Chondrocyte (in vitro differentiated cells): ENCODE data around the gene RASD1. TPM values are rescaled to one million over a fixed set of nuclear protein-coding genes. Genes with fewer than 3 reads are reported as not detected.

ENCODE experiments used
- DNase-seq: peaks from one replicate; pipeline ENCODE4 v3.0.0; 2021; ENCODE audit warnings: mixed read lengths, low spot score
- H3K27ac Mint-ChIP-seq: one replicate; pipeline ENCODE4 v1.8.0; 2021; ENCODE audit warnings: mild to moderate bottlenecking, moderate library complexity, mixed read lengths; ENCODE audit not compliant: unreplicated experiment
- H3K27me3 Mint-ChIP-seq: 2 replicates; pipeline ENCODE4 v1.8.0; 2021; ENCODE audit warnings: low read depth, mixed read lengths
- H3K36me3 Mint-ChIP-seq: 2 replicates; pipeline ENCODE4 v1.8.0; 2021; ENCODE audit warnings: low read depth, mixed read lengths
- H3K4me1 Mint-ChIP-seq: 2 replicates; pipeline ENCODE4 v1.8.0; 2021; ENCODE audit warnings: low read depth, mild to moderate bottlenecking, mixed read lengths
- H3K4me3 Mint-ChIP-seq: one replicate; pipeline ENCODE4 v1.8.0; 2021; ENCODE audit warnings: mild to moderate bottlenecking, moderate library complexity, mixed read lengths; ENCODE audit not compliant: unreplicated experiment
- H3K9me3 Mint-ChIP-seq: 2 replicates; pipeline ENCODE4 v1.8.0; 2021; ENCODE audit warnings: low read depth, mixed read lengths
- CTCF ChIP-seq: fragments of 200-600 bp; sonication (generic); IDR thresholded peaks from 2 replicates; pipeline ENCODE4 v1.5.0; 2021; ENCODE audit warnings: antibody characterized with exemption, mild to moderate bottlenecking, moderate library complexity
- long read RNA-seq: library from polyadenylated mRNA; stranded (forward); transcript quantifications from one replicate; pipeline ENCODE4 v2.0.0, GENCODE V29; 2021
- total RNA-seq: library from RNA; stranded (reverse); gene quantifications from 3 replicates; pipeline ENCODE4 v1.2.1, GENCODE V29; 2021

RASD1 gene
- 0.31 to 0.72 TPM (median 0.42 TPM) in 3 replicates for total RNA-seq
- long read RNA-seq, transcript RASD1-201 (2 exons, 1,746 nt), result major isoform, 5 of 5 reads
- long read RNA-seq, partial matches to known transcripts, result 0 of 5 reads
- long read RNA-seq, other reads (novel, unspliced or antisense), result 0 of 5 reads

GRCh38 chr17:17496189-17497064 is at the start of gene RASD1:
Gene RASD1, minus strand, starts transcription at chr17:17496395. Its CDS starts 214 bp downstream, at chr17:17496181.
- peak; percentile 98 for TF ChIP-seq CTCF
- Mint-ChIP-seq H3K4me1 (peaks cover 12% of the 10 kb centered on the region), H3K9me3 (no peaks in the 10 kb centered on the region), H3K4me3 (peak within 1 kb of the TSS; percentile 75), H3K27me3 (peaks cover 2% of the 10 kb centered on the region), H3K27ac (peak within 1 kb of the TSS; percentile 57), H3K36me3 (peaks cover 5% of the 10 kb centered on the region)
- peak; percentile 92 for DNase-seq

DNA sequence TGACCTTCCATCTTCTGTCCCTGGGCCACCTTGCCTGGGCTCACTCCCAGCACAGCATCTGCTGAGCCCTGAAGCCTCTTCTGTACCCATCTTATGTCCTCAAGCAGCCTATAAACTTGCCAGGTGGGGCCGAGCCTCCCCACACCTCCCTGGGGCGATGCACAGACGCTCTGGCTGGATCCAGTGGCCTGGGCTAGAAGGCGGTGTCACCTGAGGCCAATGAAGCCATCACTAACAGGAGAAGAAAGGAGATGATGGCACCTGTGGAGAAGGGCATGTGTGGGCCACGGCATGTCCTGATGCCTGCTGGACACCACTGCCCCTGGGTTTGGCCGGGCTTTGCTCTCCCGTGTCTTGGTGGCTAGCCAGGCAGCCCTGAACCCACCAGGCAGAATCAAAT is 49.8 kb upstream of the RASD1 start:
- no peak overlapping the region for H3K4me3 Mint-ChIP-seq

DNA sequence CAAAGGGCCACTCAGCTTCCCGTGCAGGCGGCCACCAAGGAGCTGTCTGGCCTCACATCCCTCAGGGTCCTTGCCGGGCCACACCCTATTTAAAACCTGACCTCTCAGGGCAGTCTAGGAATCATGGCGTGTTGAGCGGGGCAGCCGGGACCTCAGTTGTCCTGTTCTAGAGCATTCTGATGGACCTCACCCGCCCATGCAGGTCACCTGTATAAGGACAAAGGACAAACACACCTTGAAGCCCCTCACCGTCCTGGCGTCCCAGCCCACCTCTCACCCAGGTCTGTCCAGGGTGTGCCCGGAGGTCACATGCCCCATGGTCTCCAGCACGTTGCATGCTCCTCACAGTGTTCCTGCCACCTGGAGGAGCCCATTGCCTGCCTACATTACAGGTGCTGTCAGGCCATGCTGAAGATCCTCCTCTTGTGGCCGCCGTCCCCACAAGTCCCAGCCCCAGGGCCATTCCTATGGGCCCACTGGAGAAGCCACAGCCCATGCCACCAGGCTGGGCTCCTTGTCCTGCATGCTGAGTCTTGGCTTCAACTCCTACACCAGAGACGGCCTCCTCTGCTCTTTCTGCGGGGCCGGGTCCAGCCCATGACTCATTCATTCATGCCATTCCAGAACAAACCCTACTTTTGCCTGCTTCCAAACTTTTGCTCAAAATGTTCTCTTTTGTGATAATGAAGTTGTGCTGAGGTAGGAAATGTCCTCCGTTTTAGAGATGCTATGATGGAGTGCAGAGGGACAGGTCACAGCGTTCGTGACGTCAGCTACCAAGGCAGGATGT is 49.0 kb upstream of the RASD1 start:
- H3K27me3 Mint-ChIP-seq, result no peaks in the 10 kb centered on the region
- DNase-seq, result no peak
- no peak for TF ChIP-seq CTCF
- H3K4me3 Mint-ChIP-seq, result no peak overlapping the region
- H3K27ac Mint-ChIP-seq, result peak overlapping the region; percentile 28
- H3K9me3 Mint-ChIP-seq, result no peaks in the 10 kb centered on the region
- H3K4me1 Mint-ChIP-seq, result peaks cover 14% of the 10 kb centered on the region
- H3K36me3 Mint-ChIP-seq, result no peaks in the 10 kb centered on the region

More for the DNA sequence above, 49.8 kb upstream of the RASD1 start:
- no peak for DNase-seq
- peak overlapping the region; percentile 12 for H3K27ac Mint-ChIP-seq
- no peaks in the 10 kb centered on the region for H3K27me3 Mint-ChIP-seq
- no peaks in the 10 kb centered on the region for H3K9me3 Mint-ChIP-seq
- peaks cover 14% of the 10 kb centered on the region for H3K4me1 Mint-ChIP-seq
- no peak for TF ChIP-seq CTCF
- H3K36me3 Mint-ChIP-seq, result no peaks in the 10 kb centered on the region

GRCh38 chr17:17542906-17543635 is 46.9 kb upstream of the RASD1 start:
- H3K27me3 Mint-ChIP-seq, result no peaks in the 10 kb centered on the region
- no peaks in the 10 kb centered on the region for H3K9me3 Mint-ChIP-seq
- no peak for DNase-seq
- H3K27ac Mint-ChIP-seq, result no peak overlapping the region
- no peak overlapping the region for H3K4me3 Mint-ChIP-seq
- no peak for TF ChIP-seq CTCF
- H3K4me1 Mint-ChIP-seq, result peaks cover 25% of the 10 kb centered on the region
- no peaks in the 10 kb centered on the region for H3K36me3 Mint-ChIP-seq
